ENCODE results near the gene BET1. TPM values are rescaled to one million over a fixed set of nuclear protein-coding genes. Genes with fewer than 3 reads are reported as not detected.
A peak's percentile ranks its signal among the peaks of the same experiment; 100 is the strongest.

Gene BET1
- total RNA-seq, 1 experiment from 2014 or later = 54.4 TPM

GRCh38 chr7:94041529-94041928 lies 37.4 kb upstream of the BET1 start:
- no peaks in the 10 kb centered on the region for H3K36me3 Mint-ChIP-seq (ENCODE audit: insufficient read depth, unreplicated experiment)
- intact Hi-C loops (cut with micrococcal nuclease) = no loop called here
- H3K27me3 Mint-ChIP-seq (ENCODE audit: insufficient read depth, unreplicated experiment) = no peaks in the 10 kb centered on the region
- H3K27ac Mint-ChIP-seq (ENCODE audit: low read depth, unreplicated experiment) = peak overlapping the region; percentile 18
- BruUV-seq (replicated peaks) = no TSS peak
- H3K4me3 Mint-ChIP-seq (ENCODE audit: unreplicated experiment) = no peak overlapping the region
- POLR2A ChIA-PET = interaction anchor here (0.9 to 1.3 kb wide), 2 partner anchors 11 to 37 kb away, joined by 3 to 4 read pairs; partner anchors contain the start of gene BET1
- CTCF ChIA-PET = interaction anchor here (1.4 kb wide), 1 partner anchor 46 kb away, joined by 4 read pairs; no protein-coding TSS in a partner anchor
- H3K4me1 Mint-ChIP-seq (ENCODE audit: insufficient read depth, unreplicated experiment) = peaks cover 16% of the 10 kb centered on the region
- DNase-seq (ENCODE audit: unreplicated experiment) = peak; percentile 47
- no peak for TF ChIP-seq CTCF (IDR thresholded peaks at IDR 0.05; ENCODE audit: unreplicated experiment)
- peaks cover 7% of the 10 kb centered on the region for H3K9me3 Mint-ChIP-seq (ENCODE audit: unreplicated experiment)

- Mint-ChIP-seq H3K27me3 (ENCODE audit: insufficient read depth, unreplicated experiment) (no peaks in the 10 kb centered on the region), H3K9me3 (ENCODE audit: unreplicated experiment) (no peaks in the 10 kb centered on the region), H3K4me1 (ENCODE audit: insufficient read depth, unreplicated experiment) (peaks cover 16% of the 10 kb centered on the region), H3K27ac (ENCODE audit: low read depth, unreplicated experiment) (no peak overlapping the region), H3K36me3 (ENCODE audit: insufficient read depth, unreplicated experiment) (no peaks in the 10 kb centered on the region), H3K4me3 (ENCODE audit: unreplicated experiment) (no peak overlapping the region)
- ChIA-PET CTCF (no interaction called here), POLR2A (interaction anchor here (0.7 kb wide), 1 partner anchor 11 kb away, joined by 4 read pairs; no protein-coding TSS in a partner anchor)
- DNase-seq (ENCODE audit: unreplicated experiment) = no peak
- no TSS peak for BruUV-seq (replicated peaks)
- intact Hi-C loops (cut with micrococcal nuclease) = no loop called here
- TF ChIP-seq CTCF (IDR thresholded peaks at IDR 0.05; ENCODE audit: unreplicated experiment) = no peak
Observed at GRCh38 chr7:94040254-94040653, 36.1 kb upstream of the BET1 start.

GRCh38 chr7:94039368-94040035 lies 35.3 kb upstream of the BET1 start:
- no peaks in the 10 kb centered on the region for H3K9me3 Mint-ChIP-seq (ENCODE audit: unreplicated experiment)
- POLR2A ChIA-PET = no interaction called here
- no peak for TF ChIP-seq CTCF (IDR thresholded peaks at IDR 0.05; ENCODE audit: unreplicated experiment)
- no peak overlapping the region for H3K27ac Mint-ChIP-seq (ENCODE audit: low read depth, unreplicated experiment)
- H3K4me1 Mint-ChIP-seq (ENCODE audit: insufficient read depth, unreplicated experiment) = peaks cover 16% of the 10 kb centered on the region
- no TSS peak for BruUV-seq (replicated peaks)
- intact Hi-C loops (cut with micrococcal nuclease) = no loop called here
- H3K27me3 Mint-ChIP-seq (ENCODE audit: insufficient read depth, unreplicated experiment) = no peaks in the 10 kb centered on the region
- CTCF ChIA-PET = no interaction called here
- no peaks in the 10 kb centered on the region for H3K36me3 Mint-ChIP-seq (ENCODE audit: insufficient read depth, unreplicated experiment)
- H3K4me3 Mint-ChIP-seq (ENCODE audit: unreplicated experiment) = no peak overlapping the region
- no peak for DNase-seq (ENCODE audit: unreplicated experiment)

- DNase-seq (ENCODE audit: unreplicated experiment) = no peak
- Mint-ChIP-seq H3K36me3 (ENCODE audit: insufficient read depth, unreplicated experiment) (no peaks in the 10 kb centered on the region), H3K27ac (ENCODE audit: low read depth, unreplicated experiment) (no peak overlapping the region), H3K9me3 (ENCODE audit: unreplicated experiment) (no peaks in the 10 kb centered on the region), H3K4me3 (ENCODE audit: unreplicated experiment) (no peak overlapping the region), H3K4me1 (ENCODE audit: insufficient read depth, unreplicated experiment) (no peaks in the 10 kb centered on the region), H3K27me3 (ENCODE audit: insufficient read depth, unreplicated experiment) (no peaks in the 10 kb centered on the region)
- BruUV-seq (replicated peaks) = no TSS peak
- intact Hi-C loops (cut with micrococcal nuclease) = no loop called here
- TF ChIP-seq CTCF (IDR thresholded peaks at IDR 0.05; ENCODE audit: unreplicated experiment) = no peak
- ChIA-PET POLR2A (no interaction called here), CTCF (no interaction called here)
Observed at GRCh38 chr7:94031865-94032264, 27.7 kb upstream of the BET1 start.

All from MCF 10A (cell line).